PFSK-1 (cell line): ENCODE data around the gene COL21A1.

Source experiments
- POLR2AphosphoS5 ChIP-seq: IDR thresholded peaks from 2 replicates; pipeline ENCODE4 v1.6.1; 2012; ENCODE audit warnings: low read depth, mild to moderate bottlenecking, control low read depth, low read length, moderate library complexity
- SIN3A ChIP-seq: IDR thresholded peaks from 2 replicates; pipeline ENCODE4 v1.6.1; 2012; ENCODE audit warnings: mild to moderate bottlenecking, low read length, moderate library complexity, borderline replicate concordance; ENCODE audit not compliant: insufficient read depth
- TAF1 ChIP-seq: IDR thresholded peaks from 2 replicates; pipeline ENCODE4 v1.6.1; 2012; ENCODE audit warnings: low read length, control low read depth, borderline replicate concordance; ENCODE audit not compliant: insufficient read depth
- TF ChIP-seq, protein P1 (sequence below), 2 experiments: IDR thresholded peaks; 2 replicates each; pipeline versions ENCODE4 v1.6.1 to v1.8.0; 2011 to 2012; ENCODE audit warnings: low read depth in 2 of 2, low read length in 2 of 2, control low read depth in 1 of 2, inconsistent platforms in 1 of 2, mild to moderate bottlenecking in 1 of 2, moderate library complexity in 1 of 2; ENCODE audit not compliant: insufficient read depth in 1 of 2

DNA sequence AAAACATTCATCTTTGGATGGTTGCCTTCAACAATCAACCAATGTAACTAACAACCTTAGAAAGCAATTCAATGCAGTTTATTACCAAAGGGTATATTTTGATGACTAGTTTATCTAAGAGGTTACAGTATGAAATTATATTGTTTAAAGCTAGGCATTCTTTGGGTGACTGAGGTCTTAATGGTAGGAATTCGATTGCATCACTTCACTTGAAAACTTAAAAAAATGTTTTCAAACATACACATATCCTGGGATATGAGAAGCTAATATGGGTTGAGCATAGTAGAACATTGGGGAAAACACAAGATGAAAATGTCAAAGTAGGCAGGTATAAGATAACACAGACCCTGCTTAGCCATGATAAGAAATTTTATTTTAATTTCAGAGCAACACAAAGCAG, 227.4 kb downstream of the COL21A1 start:
- TF ChIP-seq, protein P1, sequence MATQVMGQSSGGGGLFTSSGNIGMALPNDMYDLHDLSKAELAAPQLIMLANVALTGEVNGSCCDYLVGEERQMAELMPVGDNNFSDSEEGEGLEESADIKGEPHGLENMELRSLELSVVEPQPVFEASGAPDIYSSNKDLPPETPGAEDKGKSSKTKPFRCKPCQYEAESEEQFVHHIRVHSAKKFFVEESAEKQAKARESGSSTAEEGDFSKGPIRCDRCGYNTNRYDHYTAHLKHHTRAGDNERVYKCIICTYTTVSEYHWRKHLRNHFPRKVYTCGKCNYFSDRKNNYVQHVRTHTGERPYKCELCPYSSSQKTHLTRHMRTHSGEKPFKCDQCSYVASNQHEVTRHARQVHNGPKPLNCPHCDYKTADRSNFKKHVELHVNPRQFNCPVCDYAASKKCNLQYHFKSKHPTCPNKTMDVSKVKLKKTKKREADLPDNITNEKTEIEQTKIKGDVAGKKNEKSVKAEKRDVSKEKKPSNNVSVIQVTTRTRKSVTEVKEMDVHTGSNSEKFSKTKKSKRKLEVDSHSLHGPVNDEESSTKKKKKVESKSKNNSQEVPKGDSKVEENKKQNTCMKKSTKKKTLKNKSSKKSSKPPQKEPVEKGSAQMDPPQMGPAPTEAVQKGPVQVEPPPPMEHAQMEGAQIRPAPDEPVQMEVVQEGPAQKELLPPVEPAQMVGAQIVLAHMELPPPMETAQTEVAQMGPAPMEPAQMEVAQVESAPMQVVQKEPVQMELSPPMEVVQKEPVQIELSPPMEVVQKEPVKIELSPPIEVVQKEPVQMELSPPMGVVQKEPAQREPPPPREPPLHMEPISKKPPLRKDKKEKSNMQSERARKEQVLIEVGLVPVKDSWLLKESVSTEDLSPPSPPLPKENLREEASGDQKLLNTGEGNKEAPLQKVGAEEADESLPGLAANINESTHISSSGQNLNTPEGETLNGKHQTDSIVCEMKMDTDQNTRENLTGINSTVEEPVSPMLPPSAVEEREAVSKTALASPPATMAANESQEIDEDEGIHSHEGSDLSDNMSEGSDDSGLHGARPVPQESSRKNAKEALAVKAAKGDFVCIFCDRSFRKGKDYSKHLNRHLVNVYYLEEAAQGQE (IDR thresholded peaks at IDR 0.05; ENCODE audit: insufficient read depth in 1 of 2, low read depth in 2 of 2, low read length in 2 of 2) = no peak
- TF ChIP-seq POLR2AphosphoS5 = no peak
- TF ChIP-seq TAF1 = no peak
- TF ChIP-seq SIN3A = no peak
